NCI-H2196 treated with DMSO at 0.1 percent for 48 hours (cell line): ENCODE results near the gene TNFRSF21.
A peak's percentile ranks its signal among the peaks of the same experiment; 100 is the strongest.

Experiments
- DNase-seq: peaks from one replicate; lab custom pipeline; 2025; ENCODE audit not compliant: unreplicated experiment; lab: John Stamatoyannopoulos, UW

The TNFRSF21 gene

DNA sequence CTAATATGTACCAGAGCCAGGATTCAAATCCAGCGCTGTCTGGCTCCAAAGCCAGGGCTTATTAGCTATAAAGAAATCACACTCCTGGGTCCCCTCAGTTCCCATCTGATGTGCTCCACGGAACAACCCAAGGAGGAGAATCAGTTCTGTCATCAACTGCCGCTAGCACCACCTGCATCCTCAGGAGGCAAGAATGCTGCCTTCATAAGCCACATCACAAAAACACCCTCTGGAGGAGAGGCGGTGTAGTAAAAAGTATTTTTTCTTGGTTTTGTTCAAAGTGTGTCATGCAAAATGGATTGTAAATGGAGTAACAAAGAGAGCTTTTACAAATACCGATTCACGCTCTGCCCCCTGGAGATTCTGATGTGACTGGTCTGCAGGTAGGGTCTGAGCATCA lies 57.1 kb downstream of the TNFRSF21 start:
- DNase-seq: no peak

- no peak for DNase-seq
These were observed 58.3 kb downstream of the TNFRSF21 start for GRCh38 chr6:47251396-47251795.

DNA sequence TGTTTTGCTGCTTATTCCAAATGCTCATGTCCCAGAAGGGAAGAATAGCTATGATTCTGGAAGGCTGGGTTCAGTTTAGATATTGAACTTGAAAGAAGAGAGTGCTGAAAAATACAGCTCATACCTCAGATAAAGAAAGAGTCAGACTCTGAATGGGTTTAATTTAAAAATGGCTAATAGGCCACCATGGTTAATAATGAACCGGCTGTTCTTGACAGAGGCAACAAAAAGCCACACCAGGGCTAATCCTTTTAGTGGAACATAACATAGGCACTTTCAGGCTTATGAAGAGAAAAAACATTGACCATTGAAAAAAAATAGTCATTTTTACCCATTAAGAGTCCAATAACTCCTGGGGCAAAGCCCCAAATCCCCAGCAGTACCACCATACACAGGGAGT lies 59.4 kb downstream of the TNFRSF21 start:
- DNase-seq: no peak

DNA sequence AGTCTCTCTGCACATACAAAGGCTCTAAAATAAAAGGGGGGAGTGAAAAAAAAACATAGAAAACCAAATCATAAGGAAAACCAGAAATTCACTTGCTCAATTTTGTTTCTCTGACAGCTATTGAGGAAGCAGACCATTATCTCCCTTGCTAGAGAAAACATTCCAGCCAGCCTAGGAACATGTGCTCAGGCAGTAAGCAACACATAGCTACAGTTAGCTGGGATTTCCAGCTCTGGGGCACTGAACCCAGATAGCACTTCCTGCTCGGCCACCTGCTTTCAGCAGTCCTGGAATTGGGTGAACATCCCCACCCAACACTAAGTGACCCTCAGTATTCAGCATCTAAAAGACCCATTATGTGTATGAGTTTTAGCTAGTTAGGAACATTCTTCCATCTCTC lies 61.3 kb downstream of the TNFRSF21 start:
- DNase-seq: no peak

- peak; percentile 62 for DNase-seq
These were observed 62.4 kb downstream of the TNFRSF21 start for GRCh38 chr6:47247227-47247797.

- no peak for DNase-seq
These were observed 63.2 kb downstream of the TNFRSF21 start for GRCh38 chr6:47246551-47246950.

DNA sequence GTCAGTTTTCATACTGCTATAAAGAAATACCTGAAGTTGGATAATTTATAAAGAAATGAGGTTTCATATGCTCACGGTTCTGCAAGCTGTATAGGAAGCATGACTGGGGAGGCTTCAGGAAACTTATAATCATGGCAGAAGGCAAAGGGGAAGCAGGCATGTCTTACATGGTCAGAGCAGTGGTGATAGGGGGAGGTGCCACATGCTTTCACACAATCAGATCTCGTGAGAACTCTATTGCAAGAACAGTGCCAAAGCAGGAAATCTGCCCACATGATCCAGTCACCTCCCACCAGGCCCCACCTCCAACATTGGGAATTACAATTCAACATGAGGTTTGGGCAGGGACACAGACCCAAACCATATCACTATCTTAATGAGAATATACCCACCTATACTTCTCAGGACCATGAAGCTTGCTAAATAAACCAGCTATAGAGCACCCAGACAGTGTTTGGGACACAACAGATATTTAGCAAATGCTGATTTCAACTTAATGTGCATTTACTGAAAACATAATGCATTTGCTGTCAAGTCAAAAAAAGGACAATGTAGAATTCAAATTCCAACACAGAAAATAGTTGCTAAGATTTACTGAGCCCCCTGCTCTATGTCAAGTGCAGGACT lies 63.8 kb downstream of the TNFRSF21 start:
- DNase-seq: no peak

DNA sequence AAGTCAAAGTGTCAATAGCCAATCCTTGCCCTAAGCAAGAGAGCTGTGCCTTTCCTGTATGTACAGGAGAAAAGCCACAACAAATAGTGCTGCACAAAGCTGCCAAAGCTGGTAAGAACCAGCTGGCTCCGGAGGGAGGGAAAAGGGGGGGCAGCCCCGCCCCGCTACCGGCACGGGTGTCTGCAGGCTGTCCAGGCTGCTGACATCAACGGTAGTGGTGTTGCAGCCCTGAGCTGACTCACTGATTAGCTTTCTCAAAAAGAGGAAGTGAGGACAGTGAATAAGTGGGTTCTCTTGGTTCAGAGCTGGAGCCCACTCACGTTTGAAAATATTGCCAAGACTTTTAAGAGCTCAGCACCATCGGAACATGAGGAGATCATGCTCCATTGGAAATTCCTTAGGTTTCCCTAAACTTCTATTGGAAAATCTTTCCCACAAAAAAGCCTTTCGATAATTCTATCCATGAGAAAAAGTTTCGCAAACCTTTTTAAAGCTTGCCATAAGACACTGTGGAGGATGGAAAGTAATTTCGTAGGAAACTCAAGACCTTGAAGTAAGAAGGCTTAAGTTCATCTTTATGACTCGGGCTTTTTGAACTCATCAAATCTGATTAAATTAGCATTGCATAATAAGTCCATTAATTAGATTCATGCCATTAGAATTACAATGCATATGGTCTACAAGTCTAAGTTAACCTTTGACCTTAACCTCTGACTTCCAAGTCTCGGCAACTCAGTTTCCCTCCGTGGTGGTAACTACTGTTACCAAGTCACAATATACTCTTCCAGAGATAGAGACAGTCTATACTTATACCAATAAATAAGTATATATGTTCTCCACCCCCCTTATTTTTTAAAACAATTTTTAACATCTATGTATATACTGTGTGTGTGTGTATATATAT lies 67.0 kb downstream of the TNFRSF21 start:
- DNase-seq: peak; percentile 93

DNA sequence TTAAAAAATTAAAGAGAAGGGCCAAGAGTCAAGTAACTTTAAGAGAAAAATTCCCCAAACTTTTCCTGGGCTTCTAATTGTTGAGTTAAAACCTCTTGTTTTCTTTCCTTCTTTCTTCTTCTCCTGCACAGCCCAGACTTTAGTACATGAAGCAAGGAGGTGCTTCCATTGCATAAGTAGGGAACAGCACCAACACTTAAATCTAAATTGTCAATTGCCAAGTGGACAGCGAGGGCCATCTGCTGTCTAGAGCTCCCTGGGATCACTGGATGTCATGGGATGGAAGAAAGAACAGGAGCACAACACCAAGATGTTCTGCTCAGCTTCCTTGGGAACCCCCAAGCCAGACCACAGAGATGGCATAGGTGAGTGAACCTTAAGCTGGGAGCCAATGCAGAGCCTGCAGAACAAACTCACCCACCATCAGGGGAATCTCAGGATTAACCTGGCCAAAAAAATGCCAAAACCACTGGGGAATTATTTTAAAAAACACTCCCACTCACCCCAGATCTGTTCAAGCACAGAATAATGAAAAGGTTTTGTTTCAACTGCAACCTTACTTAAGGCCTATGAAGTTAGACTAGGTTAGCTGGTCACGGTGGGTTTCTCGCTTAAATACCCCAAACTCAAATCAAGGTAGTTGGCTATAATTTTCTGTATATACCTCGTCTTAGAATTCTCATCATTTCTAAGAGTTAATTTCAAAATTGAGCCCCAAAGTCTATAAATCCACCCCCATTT lies 67.8 kb downstream of the TNFRSF21 start:
- no peak for DNase-seq

DNA sequence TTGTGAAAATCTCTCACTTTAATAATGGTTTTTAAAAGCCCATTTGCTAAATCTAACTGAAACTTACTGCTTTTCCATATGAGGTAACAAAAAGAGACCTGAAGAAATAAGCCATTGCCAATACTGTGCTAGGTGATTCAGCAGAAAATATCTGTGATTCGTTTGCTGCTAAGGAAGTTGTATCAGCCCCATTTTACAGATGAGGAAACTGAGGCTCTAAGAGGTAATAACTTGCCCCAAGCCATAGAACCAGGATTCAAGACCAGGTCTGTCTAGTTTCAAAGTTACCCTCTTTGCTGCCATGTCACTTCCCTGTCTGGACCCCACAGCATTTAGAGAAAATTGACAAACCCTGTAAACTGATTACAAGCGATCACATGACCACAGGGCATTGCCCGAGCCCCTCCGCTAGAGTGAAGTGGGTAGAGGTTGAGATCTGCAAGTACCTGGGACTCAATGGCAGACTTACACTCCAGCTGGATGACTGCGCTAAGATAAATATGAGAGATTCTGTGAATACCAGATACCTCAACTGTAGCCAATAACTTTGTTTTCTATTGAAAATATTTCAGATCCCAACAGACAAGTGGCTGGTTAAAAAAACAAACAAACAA lies 69.3 kb downstream of the TNFRSF21 start:
- no peak for DNase-seq

- DNase-seq: no peak
These were observed 70.2 kb downstream of the TNFRSF21 start for GRCh38 chr6:47239546-47239945.

GRCh38 chr6:47238456-47238995 lies 71.2 kb downstream of the TNFRSF21 start:
- DNase-seq: no peak

- no peak for DNase-seq
These were observed 72.5 kb downstream of the TNFRSF21 start for GRCh38 chr6:47237196-47237595.

DNA sequence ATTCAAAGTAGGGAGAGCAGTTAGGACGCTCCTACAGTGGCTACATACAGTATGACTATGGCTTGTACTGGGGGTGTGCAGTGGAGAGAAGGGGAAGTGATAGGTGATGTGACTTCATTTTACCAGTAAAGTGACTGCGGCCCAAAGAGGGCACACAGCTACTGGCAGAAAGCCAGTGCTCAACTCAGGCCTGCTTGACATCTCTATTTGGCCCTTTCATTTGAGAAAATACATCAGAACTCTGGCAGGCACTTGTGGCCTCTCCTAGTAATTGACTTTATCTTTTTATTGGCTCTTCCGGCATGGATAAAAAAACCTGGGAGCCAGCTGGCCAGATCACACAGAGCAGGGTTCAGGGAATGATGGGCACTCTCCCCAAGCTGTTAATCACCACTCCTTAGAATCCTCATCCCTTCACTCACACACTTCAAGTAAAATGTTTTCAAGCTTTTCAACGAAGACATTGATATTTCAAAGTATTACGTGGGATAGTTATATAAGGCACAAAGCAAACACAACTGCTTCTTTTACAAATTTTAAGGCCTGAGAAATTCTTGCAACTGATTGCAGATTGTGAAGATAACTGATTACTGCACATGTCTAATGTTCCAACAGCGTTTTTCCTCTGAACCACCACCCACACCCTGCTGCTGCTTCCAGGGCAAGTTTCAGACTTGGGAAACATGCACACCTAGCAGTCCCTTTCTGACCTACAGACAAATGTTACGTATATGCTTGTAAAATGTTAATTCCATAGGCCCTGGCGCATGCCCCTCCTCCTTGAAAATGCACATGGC lies 73.5 kb downstream of the TNFRSF21 start:
- peak; percentile 40 for DNase-seq

DNA sequence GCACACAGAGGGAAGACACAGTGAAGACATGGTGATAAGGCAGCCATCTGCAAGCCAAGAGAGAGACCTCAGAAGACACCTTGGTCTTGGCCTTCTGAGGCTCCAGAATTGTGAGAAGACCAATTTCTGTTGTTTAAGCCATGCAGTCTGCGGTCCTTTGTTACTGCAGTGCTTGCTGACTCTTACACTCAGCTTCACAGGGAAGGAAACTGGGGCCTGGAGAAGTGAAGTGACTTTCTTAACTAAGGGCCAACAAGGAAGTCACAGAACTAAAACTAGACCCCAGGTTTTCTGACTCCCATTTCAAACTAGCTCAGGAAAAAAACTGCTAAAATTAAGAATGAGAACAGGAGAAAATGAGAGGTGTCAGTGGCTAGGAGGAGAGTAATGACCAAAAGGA lies 74.3 kb downstream of the TNFRSF21 start:
- DNase-seq: no peak

GRCh38 chr6:47234266-47234933 lies 75.3 kb downstream of the TNFRSF21 start:
- no peak for DNase-seq

- no peak for DNase-seq
These were observed 78.6 kb downstream of the TNFRSF21 start for GRCh38 chr6:47231151-47231550.

- no peak for DNase-seq
These were observed 79.1 kb downstream of the TNFRSF21 start for GRCh38 chr6:47230579-47230978.

GRCh38 chr6:47229255-47229654 lies 80.5 kb downstream of the TNFRSF21 start:
- DNase-seq: no peak
